Measurements from ENCODE around the gene MVB12B. TPM values are rescaled to one million over a fixed set of nuclear protein-coding genes. Genes with fewer than 3 reads are reported as not detected.

MVB12B gene
- total RNA-seq, 6 experiments from 2014 or later, result 7.2 to 16.2 (median 9.1) TPM

GRCh38 chr9:126490214-126490631 lies 163.6 kb downstream of the MVB12B start:
- intact Hi-C loops (cut with DNase I), result loop anchor here in 1 of 2 donors (10.0 kb wide), 1 partner anchor 175 kb away; no protein-coding TSS in a partner anchor
- H3K4me1 ChIP-seq, result no peaks in the 10 kb centered on the region
- ATAC-seq (peak in 2 of 4 donors; percentile 17), DNase-seq (no peak)
- 67% methylated on average over 4 of the region's 19 CpGs for WGBS (ENCODE audit: insufficient coverage, low coverage, low lambda C conversion rate, missing lambda C conversion rate)
- H3K27me3 ChIP-seq, result no peaks in the 10 kb centered on the region
- no peaks in the 10 kb centered on the region for H3K36me3 ChIP-seq
- H3K4me3 ChIP-seq, result no peak overlapping the region
- no peak overlapping the region for H3K27ac ChIP-seq
- no peaks in the 10 kb centered on the region for H3K9me3 ChIP-seq
- TF ChIP-seq POLR2A (IDR thresholded peaks at IDR 0.05) (no peak), CTCF (IDR thresholded peaks at IDR 0.05) (no peak)

GRCh38 chr9:126490871-126491567 lies 164.4 kb downstream of the MVB12B start:
- Histone ChIP-seq H3K27ac (no peak overlapping the region), H3K4me1 (no peaks in the 10 kb centered on the region), H3K4me3 (no peak overlapping the region), H3K9me3 (no peaks in the 10 kb centered on the region), H3K27me3 (no peaks in the 10 kb centered on the region), H3K36me3 (no peaks in the 10 kb centered on the region)
- intact Hi-C loops (cut with DNase I), result loop anchor here in 1 of 2 donors (10.0 kb wide), 1 partner anchor 176 kb away; no protein-coding TSS in a partner anchor
- 55% methylated on average over 20 of the region's 20 CpGs for WGBS (ENCODE audit: insufficient coverage, low coverage, low lambda C conversion rate, missing lambda C conversion rate)
- TF ChIP-seq POLR2A (IDR thresholded peaks at IDR 0.05), result no peak
- peak; percentile 88 to 94 (median 90) for TF ChIP-seq CTCF (IDR thresholded peaks at IDR 0.05)
- peak in 1 of 3 donors; percentile 30 for DNase-seq
- peak; percentile 67 to 83 (median 78) for ATAC-seq

GRCh38 chr9:126491568-126491879 lies 164.9 kb downstream of the MVB12B start:
- no peaks in the 10 kb centered on the region for H3K4me1 ChIP-seq
- H3K27ac ChIP-seq, result no peak overlapping the region
- 65% methylated on average over 3 of the region's 3 CpGs for WGBS (ENCODE audit: insufficient coverage, low coverage, low lambda C conversion rate, missing lambda C conversion rate)
- DNase-seq (no peak), ATAC-seq (no peak)
- TF ChIP-seq CTCF (IDR thresholded peaks at IDR 0.05), result no peak
- TF ChIP-seq POLR2A (IDR thresholded peaks at IDR 0.05), result no peak
- intact Hi-C loops (cut with DNase I), result loop anchor here in 1 of 2 donors (10.0 kb wide), 1 partner anchor 177 kb away; no protein-coding TSS in a partner anchor
- no peaks in the 10 kb centered on the region for H3K27me3 ChIP-seq
- no peak overlapping the region for H3K4me3 ChIP-seq
- H3K36me3 ChIP-seq, result no peaks in the 10 kb centered on the region
- H3K9me3 ChIP-seq, result no peaks in the 10 kb centered on the region

- WGBS (ENCODE audit: insufficient coverage, low coverage, low lambda C conversion rate, missing lambda C conversion rate), result 74% methylated on average over 9 of the region's 10 CpGs
- DNase-seq, result peak in 1 of 3 donors; percentile 15
- Histone ChIP-seq H3K4me3 (no peak overlapping the region), H3K27me3 (no peaks in the 10 kb centered on the region), H3K9me3 (no peaks in the 10 kb centered on the region), H3K4me1 (no peaks in the 10 kb centered on the region), H3K36me3 (no peaks in the 10 kb centered on the region), H3K27ac (no peak overlapping the region)
- TF ChIP-seq CTCF (IDR thresholded peaks at IDR 0.05), result no peak
- TF ChIP-seq POLR2A (IDR thresholded peaks at IDR 0.05), result no peak
- ATAC-seq, result no peak
- intact Hi-C loops (cut with DNase I), result loop anchor here in 1 of 2 donors (10.0 kb wide), 1 partner anchor 177 kb away; no protein-coding TSS in a partner anchor
These were observed 165.3 kb downstream of the MVB12B start for GRCh38 chr9:126491949-126492348.
